ENCODE measurements around the gene ALKBH3. TPM values are rescaled to one million over a fixed set of nuclear protein-coding genes. Genes with fewer than 3 reads are reported as not detected.

Gene ALKBH3
- total and polyA plus RNA-seq, 2 of the 13 experiments (the other 11 are each of a cell fraction or from before 2014, with no cell fraction given), result 17.8 to 36.1 TPM

DNA sequence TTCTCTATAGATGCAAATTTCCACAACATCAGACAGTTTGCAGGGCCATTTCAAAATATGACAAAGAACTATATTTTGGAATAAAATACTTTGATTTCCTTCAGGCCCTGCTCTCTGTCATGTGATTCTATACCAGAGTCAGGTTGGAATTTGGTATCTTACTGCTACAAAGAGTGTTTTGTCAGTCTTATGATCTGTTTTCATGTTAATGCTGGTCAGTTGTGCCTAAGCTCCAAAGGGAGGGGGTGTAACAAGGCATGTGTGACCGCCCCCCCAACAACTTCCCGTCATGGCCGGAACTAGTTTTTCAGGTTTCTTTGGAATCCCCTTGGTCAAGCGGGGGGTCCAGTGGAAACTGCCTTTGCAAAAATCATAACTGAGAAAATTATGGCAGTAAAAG, 76.9 kb downstream of the ALKBH3 start:
- CTCF ChIA-PET (ENCODE audit: low intra/inter-chr PET ratio, low total read pairs), result no interaction called here
- peaks cover 1 to 17% of the 10 kb centered on the region in 2 experiments; a peak in 4 of 5 replicates for H3K27me3 ChIP-seq (ENCODE audit: control insufficient read depth in 1 of 2, insufficient read depth in 2 of 2, low read length in 2 of 2)
- no peak overlapping the region for H3K4me3 ChIP-seq (replicated peaks in 1 of 3; ENCODE audit: insufficient read depth in 1 of 3, low read depth in 2 of 3, low read length in 3 of 3)
- no peak overlapping the region for H3K27ac ChIP-seq (ENCODE audit: extremely low read length, insufficient read depth, low read length)
- H2AFZ ChIP-seq (ENCODE audit: low read length), result no peak overlapping the region
- POLR2A ChIA-PET, result no interaction called here
- TF ChIP-seq, protein P1, sequence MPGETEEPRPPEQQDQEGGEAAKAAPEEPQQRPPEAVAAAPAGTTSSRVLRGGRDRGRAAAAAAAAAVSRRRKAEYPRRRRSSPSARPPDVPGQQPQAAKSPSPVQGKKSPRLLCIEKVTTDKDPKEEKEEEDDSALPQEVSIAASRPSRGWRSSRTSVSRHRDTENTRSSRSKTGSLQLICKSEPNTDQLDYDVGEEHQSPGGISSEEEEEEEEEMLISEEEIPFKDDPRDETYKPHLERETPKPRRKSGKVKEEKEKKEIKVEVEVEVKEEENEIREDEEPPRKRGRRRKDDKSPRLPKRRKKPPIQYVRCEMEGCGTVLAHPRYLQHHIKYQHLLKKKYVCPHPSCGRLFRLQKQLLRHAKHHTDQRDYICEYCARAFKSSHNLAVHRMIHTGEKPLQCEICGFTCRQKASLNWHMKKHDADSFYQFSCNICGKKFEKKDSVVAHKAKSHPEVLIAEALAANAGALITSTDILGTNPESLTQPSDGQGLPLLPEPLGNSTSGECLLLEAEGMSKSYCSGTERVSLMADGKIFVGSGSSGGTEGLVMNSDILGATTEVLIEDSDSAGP (CRISPR knock-in tag; IDR thresholded peaks at IDR 0.05; ENCODE audit: borderline replicate concordance), result no peak
- TF ChIP-seq XRCC5 (optimal IDR thresholded peaks at IDR 0.05; ENCODE audit: low read length) (no peak), SMYD3 (CRISPR knock-in tag; IDR thresholded peaks at IDR 0.05) (no peak), MXI1 (IDR thresholded peaks at IDR 0.05; ENCODE audit: borderline replicate concordance, low read depth, low read length) (no peak), POLR2A (IDR thresholded peaks at IDR 0.05; ENCODE audit: insufficient read depth in 1 of 2, low read depth in 2 of 2, low read length in 2 of 2) (no peak), ZNF530 (CRISPR knock-in tag; IDR thresholded peaks at IDR 0.05; ENCODE audit: low read depth) (no peak), MEF2D (CRISPR knock-in tag; IDR thresholded peaks at IDR 0.05) (no peak), ZNF296 (CRISPR knock-in tag; conservative IDR thresholded peaks at IDR 0.05) (no peak), ZNF547 (CRISPR knock-in tag; IDR thresholded peaks at IDR 0.05) (no peak), SMC3 (IDR thresholded peaks at IDR 0.05; ENCODE audit: low read length) (no peak), RELA (CRISPR knock-in tag; IDR thresholded peaks at IDR 0.05) (no peak), BCL6 (CRISPR knock-in tag; IDR thresholded peaks at IDR 0.05) (no peak), KDM2A (CRISPR knock-in tag; IDR thresholded peaks at IDR 0.05; ENCODE audit: borderline replicate concordance, low read depth) (no peak), KLF12 (CRISPR knock-in tag; IDR thresholded peaks at IDR 0.05; ENCODE audit: borderline replicate concordance) (no peak), TEAD2 (CRISPR knock-in tag; IDR thresholded peaks at IDR 0.05) (no peak), DNMT3B (CRISPR knock-in tag; conservative IDR thresholded peaks at IDR 0.05) (no peak)
- TF ChIP-seq, protein P2, sequence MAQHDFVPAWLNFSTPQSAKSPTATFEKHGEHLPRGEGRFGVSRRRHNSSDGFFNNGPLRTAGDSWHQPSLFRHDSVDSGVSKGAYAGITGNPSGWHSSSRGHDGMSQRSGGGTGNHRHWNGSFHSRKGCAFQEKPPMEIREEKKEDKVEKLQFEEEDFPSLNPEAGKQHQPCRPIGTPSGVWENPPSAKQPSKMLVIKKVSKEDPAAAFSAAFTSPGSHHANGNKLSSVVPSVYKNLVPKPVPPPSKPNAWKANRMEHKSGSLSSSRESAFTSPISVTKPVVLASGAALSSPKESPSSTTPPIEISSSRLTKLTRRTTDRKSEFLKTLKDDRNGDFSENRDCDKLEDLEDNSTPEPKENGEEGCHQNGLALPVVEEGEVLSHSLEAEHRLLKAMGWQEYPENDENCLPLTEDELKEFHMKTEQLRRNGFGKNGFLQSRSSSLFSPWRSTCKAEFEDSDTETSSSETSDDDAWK (CRISPR knock-in tag; IDR thresholded peaks at IDR 0.05), result no peak
- no peak overlapping the region for H3K9ac ChIP-seq (ENCODE audit: insufficient read depth, low read depth, low read length)
- no peaks in the 10 kb centered on the region for H3K4me1 ChIP-seq (ENCODE audit: insufficient read depth, low read length)
- H4K20me1 ChIP-seq (ENCODE audit: insufficient read depth, low read length), result no peaks in the 10 kb centered on the region
- in situ Hi-C loops (cut with HindIII; ENCODE audit: extremely low pct_ligation_motif_present, low pct_unique_long_range_greater_than_20kb) (no loop called here), intact Hi-C loops (cut with micrococcal nuclease; ENCODE audit: unreplicated experiment) (no loop called here)
- no peak overlapping the region for H3K4me2 ChIP-seq (ENCODE audit: low read depth, low read length)
- H3K9me3 ChIP-seq (ENCODE audit: low read length), result peaks cover 5% of the 10 kb centered on the region; the same call in 1 of the 2 replicates
- H3K79me2 ChIP-seq (ENCODE audit: insufficient read depth, low read length), result no peaks in the 10 kb centered on the region
- DNase-seq (ENCODE audit: low spot score), result no peak
- H3K36me3 ChIP-seq (replicated peaks in 1 of 2; ENCODE audit: control insufficient read depth in 1 of 2, insufficient read depth in 2 of 2, low read length in 2 of 2), result no peaks in the 10 kb centered on the region
- no TSS peak for BruUV-seq (replicated peaks)
- ATAC-seq, result no peak
- 46% methylated on average over 4 of the region's 4 CpGs for WGBS (ENCODE audit: low lambda C conversion rate)
- FAIRE-seq, result no peak
